WI38 (cell line): ENCODE measurements around the gene NIPBL.
A peak's percentile ranks its signal among the peaks of the same experiment; 100 is the strongest.
"Not testable (repeated sequence)": the region's sequence is repeated elsewhere in the genome, so short reads cannot be mapped to it uniquely, and the experiment has no call there.

Experiments used
- H3K4me3 ChIP-seq: 2 replicates; pipeline ENCODE4 v1.5.1; 2011; ENCODE audit warnings: low read depth, mild to moderate bottlenecking, control low read depth, low read length
- CTCF ChIP-seq: IDR thresholded peaks from 2 replicates; pipeline ENCODE4 v1.5.1; 2012; ENCODE audit warnings: low read depth, mild to moderate bottlenecking, control low read depth, low read length

Gene NIPBL

GRCh38 chr5:36988396-36988795, 111.8 kb downstream of the NIPBL start:
- no peak for TF ChIP-seq CTCF
- no peak overlapping the region for H3K4me3 ChIP-seq

GRCh38 chr5:36998578-36998977, 122.0 kb downstream of the NIPBL start:
- no peak overlapping the region for H3K4me3 ChIP-seq
- no peak for TF ChIP-seq CTCF

GRCh38 chr5:37002176-37002751, 125.7 kb downstream of the NIPBL start:
- no peak for TF ChIP-seq CTCF
- H3K4me3 ChIP-seq = no peak overlapping the region

GRCh38 chr5:37005252-37005651, 128.7 kb downstream of the NIPBL start:
- TF ChIP-seq CTCF = no peak
- no peak overlapping the region for H3K4me3 ChIP-seq

- peak; percentile 30; the same call in 1 of the 2 replicates for TF ChIP-seq CTCF
- H3K4me3 ChIP-seq = no peak overlapping the region
Observed at GRCh38 chr5:37005946-37006540, 129.5 kb downstream of the NIPBL start.

- H3K4me3 ChIP-seq = not testable (repeated sequence)
Observed at GRCh38 chr5:37013181-37013580, 136.6 kb downstream of the NIPBL start.

GRCh38 chr5:37014321-37014720, 137.8 kb downstream of the NIPBL start:
- H3K4me3 ChIP-seq = no peak overlapping the region
- TF ChIP-seq CTCF = no peak
